Stimulated activated CD4-positive, alpha-beta T cell treated with anti-CD3 and anti-CD28 coated beads, Interleukin-12 subunit alpha, Interleukin-12 subunit beta, amount 100 ng/mL, for 24 hours (primary cell): Measurements from ENCODE around the gene COQ10A.
"Not testable (repeated sequence)": the region's sequence is repeated elsewhere in the genome, so short reads cannot be mapped to it uniquely, and the experiment has no call there.

Source experiments
- DNase-seq, 2 experiments: peaks; one replicate each; pipeline ENCODE4 v3.0.0-alpha.2; 2020; ENCODE audit warnings: low read depth in 2 of 2

COQ10A gene

DNA sequence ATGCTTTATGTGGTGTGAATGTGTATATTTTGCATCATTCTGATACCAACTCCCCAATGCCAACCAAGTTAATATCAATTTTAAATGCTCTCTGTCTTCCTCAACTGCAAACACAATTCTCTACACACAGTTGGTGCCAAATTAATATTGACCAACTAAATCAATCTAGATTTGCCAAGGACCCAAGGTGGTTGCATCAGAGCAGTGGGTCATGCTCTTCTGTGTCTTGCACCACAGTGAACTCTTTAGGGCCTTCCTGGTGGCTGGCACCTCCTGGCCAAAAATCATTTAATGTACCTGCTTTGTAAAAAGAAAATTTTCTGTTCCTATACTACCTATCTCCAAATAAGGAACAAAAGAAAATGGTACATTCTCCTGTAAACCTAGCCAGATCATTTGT, 14.1 kb downstream of the COQ10A start:
- no peak for DNase-seq

DNA sequence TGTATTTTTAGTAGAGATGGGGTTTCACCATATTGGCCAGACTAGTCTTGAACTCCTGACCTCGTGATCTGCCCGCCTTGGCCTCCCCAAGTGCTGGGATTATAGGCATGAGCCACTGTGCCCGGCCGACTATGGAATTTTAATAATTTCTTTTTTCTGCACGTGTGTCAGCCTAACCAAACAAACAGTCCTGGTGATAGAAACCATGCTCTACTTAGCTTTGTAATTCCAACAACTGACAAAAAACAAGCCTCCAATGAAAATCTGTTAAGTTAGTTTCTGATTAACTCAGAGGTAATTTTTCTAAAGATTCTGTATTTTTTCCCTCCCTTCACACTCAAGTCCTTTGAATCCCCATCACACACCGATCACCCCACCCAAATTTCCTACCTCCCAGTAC, 15.3 kb downstream of the COQ10A start:
- DNase-seq, result no peak

DNA sequence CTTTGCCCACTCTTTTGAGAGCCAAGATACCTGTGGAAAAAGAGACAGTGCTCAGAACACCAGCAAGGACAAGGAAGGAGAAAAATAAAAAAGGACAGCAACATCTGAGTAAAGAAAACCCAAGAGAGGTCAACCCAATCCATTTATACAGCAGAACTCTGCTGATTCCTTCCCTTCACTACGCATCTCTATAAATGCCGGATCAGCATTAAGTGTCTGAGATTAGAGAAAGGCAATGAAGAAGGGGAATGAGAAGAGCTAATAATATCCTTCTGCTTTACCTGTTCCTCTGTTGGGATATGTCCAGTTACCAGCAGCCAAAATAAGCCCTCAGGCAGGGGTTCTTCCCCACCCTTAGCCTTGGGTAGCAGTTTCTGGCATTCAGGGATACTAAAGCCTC, 15.8 kb downstream of the COQ10A start:
- no peak for DNase-seq

DNA sequence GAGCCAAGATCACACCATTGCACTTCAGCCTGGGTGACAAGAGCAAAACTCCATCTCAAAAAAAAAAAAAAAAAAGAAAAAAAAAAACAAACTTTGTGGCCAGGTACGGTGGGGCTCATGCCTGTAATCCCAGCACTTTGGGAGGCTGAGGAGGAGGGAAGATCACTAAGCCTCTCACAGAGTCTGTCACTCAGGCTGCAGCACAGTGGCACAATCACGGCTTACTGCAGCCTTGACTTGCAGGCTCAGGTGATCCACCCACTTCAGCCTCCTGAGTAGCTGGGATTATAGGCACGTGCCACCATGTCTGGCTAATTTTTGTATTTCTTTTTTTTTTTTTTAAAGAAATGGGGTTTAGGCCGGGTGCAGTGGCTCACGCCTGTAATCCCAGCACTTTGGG, 17.5 kb downstream of the COQ10A start:
- DNase-seq, result not testable (repeated sequence)

DNA sequence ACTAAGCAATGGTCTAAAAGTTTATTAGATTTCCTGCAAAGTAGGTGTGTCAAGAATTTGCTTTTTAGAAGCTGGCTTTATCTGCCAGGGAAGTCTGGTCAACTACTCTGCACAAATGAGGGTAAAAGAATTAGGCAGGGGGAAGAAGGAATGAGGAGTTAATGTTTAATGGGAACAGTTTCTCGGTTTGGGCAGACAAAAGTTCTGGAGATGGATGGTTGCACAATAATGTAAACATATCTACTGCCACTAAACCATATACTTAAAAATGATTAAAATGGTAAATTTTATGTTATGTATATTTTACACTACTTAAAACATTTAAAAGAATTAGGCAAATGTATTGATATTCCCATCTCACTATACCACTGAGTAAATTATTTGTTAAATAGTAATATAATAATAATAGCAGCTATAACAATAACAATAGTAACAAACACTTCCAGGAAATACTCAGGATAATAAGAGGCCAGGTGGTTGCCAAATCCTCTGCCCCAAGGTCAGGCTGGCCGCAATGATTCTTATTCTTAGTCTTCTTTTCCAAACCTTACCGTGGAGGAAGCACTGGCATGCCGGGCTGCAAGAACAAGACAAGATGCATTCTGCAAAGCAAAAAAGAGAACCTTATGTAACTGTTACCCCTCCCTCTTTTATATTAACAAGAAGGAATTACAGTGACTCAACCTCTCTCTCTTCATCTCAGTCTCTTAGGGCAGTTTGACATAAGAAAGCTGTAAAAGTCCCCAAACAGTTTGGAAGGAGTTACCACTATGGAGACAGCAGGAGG, 19.5 kb downstream of the COQ10A start:
- no peak for DNase-seq

DNA sequence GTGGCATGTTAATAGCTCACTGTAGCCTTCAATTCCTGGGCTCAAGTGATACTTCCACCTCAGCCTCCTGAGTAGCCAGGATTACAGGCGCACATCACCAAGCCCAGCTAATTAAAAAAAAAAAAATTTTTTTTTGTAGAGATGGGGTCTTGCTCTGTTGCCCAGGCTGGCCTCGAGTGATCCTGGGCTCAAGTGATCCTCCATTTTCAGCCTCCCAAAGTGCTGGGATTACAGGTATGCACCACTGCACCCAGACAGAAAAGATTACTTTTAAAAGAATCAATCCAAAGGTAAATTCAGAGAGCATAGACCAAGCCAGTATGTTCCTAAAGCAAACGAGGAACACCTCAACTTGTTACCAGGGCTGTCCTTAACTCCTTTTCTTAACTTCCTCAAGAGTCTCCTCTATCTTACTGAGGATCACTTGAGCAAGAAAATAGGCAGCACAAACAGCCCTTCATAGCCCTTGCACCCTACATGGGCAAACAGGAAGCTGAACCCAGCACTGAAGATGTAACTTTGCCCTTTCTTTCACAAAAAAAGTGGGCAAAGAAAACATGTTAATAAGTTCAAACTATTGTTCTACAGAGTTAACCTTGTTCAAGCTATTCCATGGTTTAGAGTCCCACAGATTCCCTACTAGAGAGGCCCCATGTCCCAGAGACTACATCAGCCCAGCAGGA, 22.1 kb downstream of the COQ10A start:
- DNase-seq, result no peak

DNA sequence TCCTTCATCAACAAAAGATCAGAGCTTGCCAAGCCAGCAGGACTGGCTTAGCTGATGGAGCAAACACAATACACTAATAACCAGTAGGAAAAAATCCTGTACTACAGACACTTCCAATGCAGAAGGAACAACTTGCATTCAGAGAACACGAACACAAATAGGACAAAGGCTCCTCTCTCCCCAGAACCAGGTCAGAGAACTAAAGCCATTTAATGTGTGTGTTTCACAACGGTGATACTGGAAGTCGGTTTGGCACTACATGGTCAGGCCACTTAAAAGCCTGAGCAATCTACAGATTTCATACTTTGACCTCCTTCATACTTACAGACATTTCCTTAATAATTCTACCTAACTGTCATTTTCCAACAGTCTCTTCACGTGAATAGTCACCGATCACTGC, 27.1 kb downstream of the COQ10A start:
- DNase-seq, result no peak

DNA sequence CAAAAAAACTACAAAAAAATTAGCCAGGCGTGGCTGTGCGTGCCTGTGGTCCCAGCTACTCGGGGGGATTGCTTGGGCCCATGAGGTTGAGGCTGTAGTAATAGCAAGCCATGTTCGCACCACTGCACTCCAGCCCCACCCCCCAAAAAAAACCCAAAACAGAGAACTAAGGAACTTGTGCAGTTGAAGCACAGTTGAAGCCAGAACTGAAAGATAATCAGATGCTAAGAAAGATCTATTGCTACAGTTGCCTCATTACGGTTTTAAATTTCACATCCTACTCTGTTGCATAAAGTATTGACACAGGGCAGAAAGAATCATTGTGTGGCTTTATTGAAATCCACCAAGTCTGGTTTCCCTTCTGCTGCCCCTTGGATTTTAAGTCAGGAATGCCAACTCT, 29.6 kb downstream of the COQ10A start:
- no peak for DNase-seq

DNA sequence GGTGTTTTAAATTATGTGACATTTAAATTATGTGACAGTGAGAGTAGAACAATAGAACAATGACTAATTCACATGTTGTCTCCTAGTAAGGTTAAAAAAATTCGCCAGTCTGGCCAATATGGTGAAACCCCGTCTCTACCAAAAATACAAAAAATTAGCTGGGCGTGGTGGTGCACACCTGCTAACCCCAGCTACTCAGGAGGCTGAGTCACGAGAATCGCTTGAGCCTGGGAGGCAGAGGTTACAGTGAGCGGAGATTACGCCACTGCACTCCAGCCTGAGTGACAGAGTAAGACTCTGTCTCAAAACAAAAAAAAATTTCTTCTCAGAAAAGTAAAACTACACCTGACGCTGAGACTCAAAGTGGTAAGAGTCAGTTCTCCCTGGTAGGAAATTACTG, 30.7 kb downstream of the COQ10A start:
- no peak for DNase-seq

DNA sequence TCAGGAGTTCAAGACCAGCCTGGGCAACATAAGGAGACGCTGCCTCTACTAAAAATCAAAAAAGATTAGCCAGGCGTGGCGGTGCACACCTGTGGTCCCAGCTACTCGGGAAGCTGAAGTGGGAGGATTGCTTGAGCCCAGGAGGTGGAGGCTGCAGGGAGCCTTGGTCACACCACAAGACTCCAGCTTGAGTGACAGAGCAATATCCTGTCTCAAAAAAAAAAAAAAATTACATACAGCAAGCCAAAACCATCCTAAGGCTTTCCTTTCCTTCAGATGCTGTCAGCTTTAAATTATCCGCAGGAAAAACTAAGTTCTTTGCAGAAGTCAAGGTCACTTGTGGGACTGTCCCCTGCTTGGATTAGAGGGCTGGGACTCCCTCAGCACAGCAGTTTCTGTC, 32.1 kb downstream of the COQ10A start:
- DNase-seq, result no peak

DNA sequence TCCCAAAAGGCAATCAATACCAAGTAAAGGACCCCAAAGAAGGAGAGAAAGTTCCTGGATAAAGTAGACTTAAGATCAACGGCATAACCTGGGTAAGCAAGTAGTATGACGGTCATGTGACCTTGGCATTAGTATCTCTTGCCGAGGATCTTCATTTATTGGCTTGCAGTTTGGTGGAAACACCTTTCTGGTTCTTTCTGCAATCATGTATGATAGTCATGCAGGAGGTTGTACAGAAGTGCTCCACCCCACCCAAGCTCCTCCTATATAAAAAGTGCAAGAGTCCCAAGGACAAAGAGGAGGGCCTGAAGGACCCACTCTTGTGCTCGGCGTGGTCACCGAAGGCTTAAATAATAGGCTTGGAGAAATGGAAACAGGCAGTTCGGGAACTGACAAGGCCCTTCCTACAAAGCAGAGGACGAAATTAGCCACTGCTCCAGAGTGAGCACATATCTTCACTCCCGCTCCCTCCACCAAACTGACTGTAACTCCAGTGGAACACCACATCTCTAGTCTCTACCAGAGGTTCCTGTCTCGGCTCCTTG, 32.6 kb downstream of the COQ10A start:
- DNase-seq, result no peak

DNA sequence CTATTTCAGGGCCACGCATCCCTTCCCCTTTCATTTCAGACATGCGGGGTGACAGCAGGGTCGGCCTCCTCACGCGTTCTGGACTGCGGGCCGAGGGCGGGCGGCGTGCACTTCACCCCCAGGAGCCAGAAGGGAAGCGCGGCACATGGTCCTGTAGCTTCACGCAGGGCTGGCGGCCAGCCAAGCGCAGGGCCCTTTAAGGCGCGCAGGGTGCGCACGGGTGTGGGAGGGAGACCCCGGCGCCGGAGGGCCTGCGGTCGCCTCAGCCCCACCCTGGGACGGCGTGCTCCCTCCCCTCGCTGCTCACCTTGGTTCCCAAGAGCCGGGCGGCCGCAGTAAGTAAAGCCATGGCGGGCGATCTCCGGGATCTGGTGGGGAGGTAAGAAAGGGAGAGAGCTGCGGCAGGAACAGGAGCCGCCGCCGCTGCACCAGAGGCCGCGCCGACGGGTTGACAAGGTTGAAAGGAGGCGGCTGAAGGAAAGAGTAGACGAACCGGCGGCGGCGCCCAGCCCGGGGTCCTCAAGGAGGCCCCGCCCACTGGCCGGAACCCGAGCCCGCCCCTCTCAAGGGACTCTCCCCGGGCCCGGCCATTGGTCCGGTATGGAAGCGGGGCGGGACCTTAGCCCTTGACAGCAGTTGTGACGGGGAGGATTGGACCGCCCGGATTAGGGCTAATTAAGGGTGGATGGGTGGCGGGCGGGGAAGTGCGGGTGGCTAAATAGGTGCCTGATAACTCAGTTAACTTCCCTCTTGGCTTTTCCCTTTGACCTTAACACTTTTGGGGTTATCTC, 33.3 kb downstream of the COQ10A start, which contains the start of gene CS:
TSS of gene CS (minus strand) at position 478 of the 791 bp plus-strand sequence. CDS start at position 349, 129 bp downstream.
- peak; percentile 96 to 99 for DNase-seq

DNA sequence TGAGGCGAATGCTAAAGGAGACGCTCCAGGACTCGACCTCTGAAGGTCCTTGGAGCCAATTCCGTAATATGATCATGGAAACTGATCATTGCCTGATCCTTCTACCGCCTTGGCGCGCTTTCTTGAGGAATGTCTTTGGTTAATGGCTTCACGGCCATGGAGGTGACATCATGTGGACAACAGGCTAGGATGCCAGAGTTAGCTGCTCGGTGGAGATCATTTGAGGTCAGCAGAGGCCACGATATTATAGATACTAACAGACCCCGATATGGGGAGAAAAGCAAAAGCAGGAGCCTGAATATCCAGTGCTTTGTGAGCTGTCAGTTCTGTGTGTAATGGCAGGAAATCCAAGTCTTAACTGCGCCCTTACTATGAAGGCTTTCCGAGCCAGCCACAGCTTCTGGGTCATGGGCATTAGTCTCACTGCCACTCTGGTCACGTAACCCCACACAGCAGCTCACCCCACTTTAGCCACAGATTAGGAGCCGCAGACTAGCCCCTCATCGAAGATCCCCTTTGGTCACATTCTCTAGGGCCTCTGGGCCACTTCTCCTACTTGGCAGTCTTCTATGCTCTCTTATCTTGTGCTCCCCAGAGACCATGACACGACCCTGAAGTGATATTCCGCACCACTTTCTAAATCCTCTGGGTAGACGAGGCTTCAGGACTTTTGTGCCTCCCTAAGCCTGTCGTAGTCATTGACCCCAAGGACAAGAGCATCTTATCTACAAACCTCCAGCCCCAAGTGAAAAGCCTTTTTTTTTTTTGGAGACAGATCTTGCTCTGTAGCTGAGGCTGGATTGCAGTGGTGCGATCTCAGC, 34.1 kb downstream of the COQ10A start:
- DNase-seq, result no peak

DNA sequence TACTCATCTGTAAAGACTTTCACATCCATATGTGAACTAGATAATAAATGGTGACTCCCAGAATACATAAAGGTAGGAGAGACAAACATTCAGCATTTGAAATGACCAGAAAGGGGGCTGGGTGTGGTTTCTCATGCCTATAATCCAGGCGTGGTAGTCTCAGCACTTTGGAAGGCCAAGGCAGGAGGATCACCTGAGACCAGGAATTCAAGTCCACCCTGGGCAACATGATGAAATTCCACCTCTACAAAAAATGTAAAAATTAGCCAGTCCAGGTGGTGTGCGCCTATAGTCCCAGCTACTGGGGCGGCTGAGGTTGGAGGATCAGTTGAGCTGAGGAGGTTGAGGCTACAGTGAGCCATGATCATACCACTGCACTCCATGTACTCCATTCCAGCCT, 37.5 kb downstream of the COQ10A start:
- DNase-seq, result no peak

DNA sequence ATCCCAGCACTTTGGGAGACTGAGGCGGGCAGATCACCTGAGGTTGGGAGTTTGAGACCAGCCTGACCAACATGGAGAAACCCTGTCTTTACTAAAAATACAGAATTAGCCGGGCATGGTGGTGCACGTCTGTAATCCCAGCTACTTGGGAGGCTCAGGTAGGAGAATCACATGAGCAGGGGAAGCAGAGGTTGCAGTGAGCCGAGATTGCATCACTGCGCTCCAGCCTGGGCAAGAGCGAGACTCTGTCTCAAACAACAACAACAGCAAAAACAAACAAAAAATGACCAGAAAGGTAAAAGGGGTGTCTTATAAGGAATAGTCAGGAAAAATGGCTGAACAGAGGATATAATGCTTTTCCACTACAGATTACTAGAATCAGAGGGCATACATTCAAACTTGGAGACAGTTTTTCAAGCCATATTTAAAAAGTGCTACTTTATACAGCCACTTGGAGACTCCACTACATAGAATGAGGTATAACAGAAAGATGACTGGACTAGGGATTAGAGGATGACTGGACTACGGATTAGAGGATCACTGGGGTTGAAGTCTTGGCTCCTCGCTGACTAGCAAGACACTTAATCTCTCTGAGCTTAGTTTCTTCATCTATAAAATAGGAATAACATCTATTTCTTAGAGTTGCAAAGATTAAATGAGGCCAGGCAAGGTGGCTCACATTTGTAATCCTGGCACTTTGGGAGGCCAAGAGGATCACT, 38.3 kb downstream of the COQ10A start:
- no peak for DNase-seq

DNA sequence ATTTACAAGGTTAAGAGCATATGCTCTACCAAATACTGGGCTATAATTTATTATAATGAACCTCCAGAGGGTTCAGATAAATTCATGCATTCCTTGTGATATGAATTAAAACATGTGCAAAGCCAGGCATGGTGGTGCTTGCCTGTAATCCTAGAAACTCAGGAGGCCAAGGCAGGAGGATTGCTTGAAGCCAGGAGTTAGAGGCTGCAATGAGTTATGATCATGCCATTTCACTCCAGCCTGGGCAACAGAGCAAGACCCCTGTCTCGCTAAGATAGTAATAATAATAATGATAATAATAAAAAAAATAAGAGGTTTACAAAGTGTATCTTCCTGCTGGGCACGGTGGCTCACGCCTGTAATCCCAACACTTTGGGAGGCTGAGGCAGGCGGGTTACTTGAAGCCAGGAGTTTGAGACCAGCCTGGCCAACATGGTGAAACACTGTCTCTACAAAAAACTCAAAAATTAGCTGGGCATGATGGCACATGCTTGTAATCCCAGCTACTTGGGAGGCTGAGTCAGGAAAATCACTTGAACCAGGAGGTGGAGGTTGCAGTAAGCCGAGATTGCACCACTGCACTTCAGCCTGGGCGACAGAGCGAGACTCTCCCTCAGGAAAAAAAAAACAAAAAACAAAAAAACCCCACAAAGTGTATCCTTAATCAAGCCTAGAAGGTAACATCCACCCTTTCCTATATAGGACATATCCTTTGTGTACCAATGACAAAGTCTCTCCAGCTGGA, 40.7 kb downstream of the COQ10A start:
- DNase-seq, result no peak

DNA sequence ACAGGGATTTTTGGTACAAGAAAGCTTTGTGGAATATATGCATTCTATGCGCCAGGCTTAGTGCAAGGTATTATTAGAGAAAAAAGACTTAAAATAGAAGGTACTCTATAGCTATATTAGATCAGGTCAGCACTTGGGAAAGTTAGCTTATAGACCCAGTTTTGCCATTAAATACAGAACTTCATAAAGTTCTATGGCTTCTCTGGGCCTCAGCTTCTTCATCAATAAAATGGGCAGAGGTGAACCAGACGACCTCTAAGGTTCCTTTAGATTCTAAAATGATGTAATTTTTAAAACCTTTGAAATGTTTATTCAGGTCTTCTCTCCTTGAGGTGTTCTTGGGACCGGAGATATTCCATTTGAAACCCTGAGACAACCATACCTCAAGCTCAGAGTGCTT, 42.0 kb downstream of the COQ10A start:
- no peak for DNase-seq

DNA sequence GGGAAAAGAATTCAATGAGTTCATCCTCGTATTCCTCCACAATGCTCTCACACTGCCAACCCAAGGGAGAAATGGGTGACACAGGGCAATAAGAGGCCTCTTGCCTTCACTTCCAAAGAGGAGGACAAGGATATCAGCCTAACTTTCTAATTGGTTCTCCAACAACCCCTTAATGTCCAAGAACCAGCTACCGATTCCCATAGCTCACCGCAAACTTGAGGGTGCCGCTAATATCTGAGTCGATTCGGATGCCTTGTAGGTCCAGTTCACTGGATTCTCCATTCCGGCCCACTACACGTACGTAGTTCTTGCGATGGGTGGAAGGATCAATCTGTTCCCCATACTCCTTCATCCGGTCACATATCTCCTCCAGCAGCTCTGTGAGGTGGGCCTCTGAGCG, 44.3 kb downstream of the COQ10A start:
- no peak for DNase-seq

DNA sequence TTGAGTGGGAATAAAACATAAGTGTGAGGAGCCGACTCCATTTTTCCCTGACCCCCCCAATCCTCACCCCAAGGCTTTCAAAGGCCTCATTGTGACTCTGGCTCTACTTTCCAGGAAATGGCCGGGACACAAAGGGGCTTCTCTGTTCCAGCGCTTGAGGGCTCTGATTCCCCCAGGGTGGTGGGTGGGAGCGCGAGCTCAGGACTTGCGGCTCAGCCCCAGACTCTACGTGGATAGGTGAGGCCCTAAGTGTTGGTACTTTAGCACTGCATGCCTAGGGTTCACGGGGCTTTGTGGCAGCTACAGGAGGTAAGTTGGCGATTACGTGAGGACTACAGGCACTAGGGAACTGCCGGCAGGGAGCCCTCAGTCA, 48.5 kb downstream of the COQ10A start:
- DNase-seq, result no peak
